Stimulated activated CD4-positive, alpha-beta T cell treated with anti-CD3 and anti-CD28 coated beads, Interleukin-1b, Interleukin-23, amount 100 ng/mL, for 4 hours (primary cell): Measurements from ENCODE around the gene NECTIN3.

Source experiments
- DNase-seq, 2 donors: peaks; one replicate each; pipeline ENCODE4 v3.0.0-alpha.2; 2020; ENCODE audit warnings: low read depth in 2 of 2

NECTIN3 gene

DNA sequence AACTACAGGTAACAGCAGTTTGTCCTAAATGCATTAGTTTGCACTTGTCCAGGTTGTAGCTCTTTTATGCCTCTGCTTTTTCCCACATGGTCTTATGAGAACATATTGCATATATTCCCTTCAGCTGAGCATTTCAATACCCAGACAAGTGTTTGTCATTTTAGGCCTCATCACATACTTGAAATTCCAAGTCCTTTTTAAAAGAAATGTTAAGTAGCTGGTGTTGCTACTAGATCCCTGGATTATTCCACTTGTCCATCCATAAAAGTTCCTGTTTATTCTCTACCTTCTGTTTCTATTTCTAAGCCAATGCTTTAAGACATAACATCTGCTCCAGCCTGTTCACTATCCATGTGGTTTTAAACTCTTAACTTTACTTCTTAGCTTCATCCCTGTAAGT, 128.4 kb downstream of the NECTIN3 start:
- no peak for DNase-seq

DNA sequence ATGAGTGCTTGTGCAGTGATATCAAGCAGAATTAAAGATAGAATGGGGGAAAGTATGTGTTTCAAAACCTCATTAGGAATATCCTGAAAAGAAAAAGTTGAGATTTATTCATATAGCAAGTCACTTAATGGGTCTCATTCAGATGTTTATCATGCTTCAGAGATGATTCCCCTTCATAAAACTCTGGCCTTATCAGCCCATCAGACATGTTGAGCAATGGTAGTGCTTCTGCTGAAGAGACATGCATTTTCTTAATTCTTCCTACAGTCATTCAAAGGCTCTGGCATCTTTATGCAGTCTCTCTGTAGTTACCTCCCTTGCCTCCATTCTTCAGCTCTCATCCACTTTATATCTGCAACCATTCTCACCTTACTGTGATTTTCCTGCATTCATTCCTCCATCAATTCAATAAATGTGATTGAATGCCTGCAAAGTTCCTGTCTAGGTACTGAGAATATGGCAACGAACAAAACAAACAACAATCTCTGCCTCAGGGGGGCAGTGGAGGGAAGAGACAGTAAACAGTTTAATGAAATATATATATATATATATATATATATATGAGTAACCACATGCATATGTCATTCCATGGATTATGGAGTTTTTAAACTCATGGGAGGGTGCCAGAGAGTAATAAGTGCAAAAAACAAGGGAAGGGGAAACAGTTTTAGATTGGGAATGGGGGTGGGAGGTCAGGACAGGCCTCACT, 138.5 kb downstream of the NECTIN3 start:
- no peak for DNase-seq

- DNase-seq = no peak
These were observed 139.4 kb downstream of the NECTIN3 start for GRCh38 chr3:111210866-111211564.

- no peak for DNase-seq
These were observed 140.9 kb downstream of the NECTIN3 start for GRCh38 chr3:111212511-111212910.

- no peak for DNase-seq
These were observed 143.9 kb downstream of the NECTIN3 start for GRCh38 chr3:111215481-111215880.

DNA sequence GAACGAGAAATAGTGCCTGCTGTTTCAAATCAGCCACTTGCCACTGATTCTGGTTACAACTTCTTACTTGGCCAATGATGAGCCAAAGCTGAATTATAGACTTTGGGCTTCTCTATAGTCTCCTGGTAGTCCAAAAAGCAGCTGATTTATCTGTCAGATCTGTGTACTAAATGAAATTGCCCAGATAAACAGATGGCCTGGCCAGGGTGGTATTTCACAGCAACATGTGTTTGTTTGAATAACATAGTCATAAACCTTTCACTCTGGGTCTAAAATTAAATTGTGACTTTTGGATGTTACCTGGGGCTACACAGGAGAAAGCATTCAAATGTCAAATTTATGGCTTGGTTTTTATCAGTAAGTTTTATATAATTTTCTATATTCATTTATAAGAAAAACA, 147.0 kb downstream of the NECTIN3 start:
- DNase-seq = no peak

GRCh38 chr3:111227216-111227615, 155.6 kb downstream of the NECTIN3 start:
- no peak for DNase-seq

DNA sequence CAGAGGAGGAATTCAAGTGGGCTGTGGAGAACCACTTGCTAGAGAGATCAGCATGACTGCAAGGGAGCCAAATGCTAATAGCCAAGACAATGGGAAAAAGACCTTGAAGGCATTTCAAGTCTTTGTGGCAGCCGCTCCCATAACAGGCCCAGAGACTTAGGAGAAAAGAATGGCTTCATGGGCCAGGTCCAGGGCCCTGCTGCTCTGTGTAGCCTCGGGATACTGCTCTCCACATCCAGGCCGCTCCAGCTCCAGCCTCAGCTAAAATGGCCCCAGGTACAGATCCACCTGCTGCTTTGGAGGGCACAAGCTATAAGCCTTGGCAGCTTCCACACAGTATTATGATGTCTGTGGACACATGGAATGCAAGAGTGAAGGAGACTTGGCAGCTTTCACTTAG, 157.7 kb downstream of the NECTIN3 start:
- DNase-seq = no peak

DNA sequence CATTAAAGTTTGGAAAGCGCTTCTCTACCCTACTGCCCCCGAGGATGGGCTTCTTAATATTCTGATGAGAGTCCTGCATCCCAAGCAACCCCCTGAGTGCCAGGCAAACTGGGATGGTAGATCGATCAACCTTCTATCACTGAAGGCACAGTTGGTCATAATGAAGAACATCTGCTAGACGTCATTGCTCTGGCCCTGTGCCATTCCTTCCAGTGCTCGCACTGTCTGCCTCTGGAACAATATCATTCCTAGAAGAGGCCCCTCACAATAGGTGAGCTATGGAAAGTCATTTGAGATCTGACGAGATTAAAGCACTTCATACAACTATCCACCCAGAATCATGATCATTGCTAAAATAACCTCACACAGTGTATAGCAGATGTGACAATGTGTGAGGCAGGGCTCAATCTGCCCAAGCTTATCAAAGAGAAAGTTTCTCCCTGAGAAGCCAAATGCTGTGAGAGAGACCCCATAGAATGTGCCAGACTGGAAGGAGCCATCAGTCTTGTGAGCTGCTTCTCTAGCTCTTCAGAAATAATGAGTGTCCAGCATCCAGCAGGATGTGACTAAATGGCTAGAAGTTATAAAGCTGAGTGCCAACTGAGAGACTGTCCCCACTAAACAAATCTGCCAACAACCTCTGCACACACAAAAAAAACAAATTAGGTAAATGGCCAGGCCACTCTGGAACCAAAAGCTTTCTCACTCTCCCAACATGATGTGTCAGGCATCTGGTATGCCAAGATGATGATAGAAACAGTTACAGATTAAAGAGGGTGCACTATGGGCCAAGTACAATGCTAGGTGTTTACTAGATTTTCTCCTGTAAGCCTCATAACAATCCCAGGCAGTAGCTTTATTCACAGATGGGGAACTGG, 165.5 kb downstream of the NECTIN3 start:
- DNase-seq = no peak

DNA sequence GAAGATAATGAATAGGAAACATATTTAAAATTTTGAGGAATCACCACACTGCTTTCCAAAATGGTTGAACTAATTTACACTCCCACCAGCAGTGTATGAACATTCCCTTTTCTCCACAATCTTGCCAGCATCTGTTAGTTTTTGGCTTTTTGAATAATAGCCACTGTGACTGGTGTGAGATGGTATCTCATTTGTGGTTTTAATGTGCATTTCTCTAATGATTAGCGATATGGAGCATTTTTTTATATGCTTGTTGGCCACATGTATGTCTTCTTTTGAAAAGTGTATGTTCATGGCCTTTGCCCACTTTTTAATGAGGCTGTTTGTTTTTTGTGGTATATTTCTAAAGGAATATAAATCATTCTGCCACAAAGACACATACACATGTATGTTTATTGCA, 166.3 kb downstream of the NECTIN3 start:
- DNase-seq = no peak

DNA sequence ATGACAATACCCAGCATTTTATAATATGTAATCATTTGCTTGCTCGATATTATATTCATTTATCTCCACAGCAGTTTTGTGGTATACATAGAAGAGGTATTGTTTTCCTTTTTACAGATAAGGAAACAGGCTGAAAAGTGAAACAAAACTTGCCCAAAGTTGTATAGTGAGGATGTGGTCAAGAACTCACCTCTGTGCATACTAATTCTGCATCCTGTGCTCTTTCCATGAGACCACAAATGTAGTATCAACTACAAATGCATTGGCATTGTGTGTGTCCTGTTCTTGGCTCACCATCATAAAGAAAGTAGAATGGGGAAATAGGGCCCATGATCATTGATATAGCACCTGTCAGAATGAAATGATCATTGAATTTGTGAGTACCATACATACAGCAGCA, 167.3 kb downstream of the NECTIN3 start:
- DNase-seq = no peak

DNA sequence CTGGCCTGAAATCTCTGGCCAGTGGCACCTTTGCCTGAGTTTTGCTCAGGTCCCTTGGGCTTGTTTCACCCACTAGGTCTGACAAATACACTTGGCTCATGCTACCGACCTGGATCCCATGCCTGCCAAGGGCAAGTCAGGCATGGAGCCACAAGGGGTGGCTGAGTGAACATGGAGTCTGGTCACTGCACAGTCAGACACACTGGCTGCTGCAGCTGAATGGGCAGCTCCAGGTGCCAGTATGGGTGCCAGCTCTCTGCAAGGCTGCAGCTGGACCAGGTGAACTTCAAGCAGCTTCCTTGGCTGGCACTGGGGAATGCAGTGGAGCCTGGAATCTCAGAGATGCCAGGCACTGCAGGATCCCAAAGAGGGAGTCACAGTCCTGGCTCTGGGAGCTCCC, 170.3 kb downstream of the NECTIN3 start:
- DNase-seq = no peak
